PC-3 (cell line): ENCODE measurements around the gene NDP. TPM values are rescaled to one million over a fixed set of nuclear protein-coding genes. Genes with fewer than 3 reads are reported as not detected.

ENCODE experiments used
- ATAC-seq: fragments of 200-7000 bp; cut with Tn5 transposase; 2 replicates; pipeline ENCODE4 v1.9.1; 2020; ENCODE audit warnings: mild to moderate bottlenecking, moderate library complexity
- BruUV-seq: library from RNA; stranded (reverse); fragments of 400-500 nt; replicated peaks from 2 replicates; lab custom pipeline; 2021; lab: Mats Ljungman, UMichigan
- CTCF ChIA-PET: fragments of 300-600 bp; sonication (Branson Sonifier 250); formaldehyde crosslinking; loops from one replicate; lab custom pipeline; 2022; ENCODE audit warnings: antibody characterized with exemption; lab: Charles Lee
- POLR2A ChIA-PET: fragments of 300-600 bp; sonication (Branson Sonifier 250); formaldehyde crosslinking; loops from one replicate; lab custom pipeline; 2022; ENCODE audit warnings: antibody characterized with exemption; ENCODE audit not compliant: unreplicated experiment; lab: Charles Lee
- DNase-seq: peaks from one replicate; pipeline ENCODE4 v3.0.0-alpha.2; 2015
- H2AFZ ChIP-seq: fragments of 300-600 bp; sonication (generic); 2 replicates; pipeline ENCODE4 v1.6.0; 2016; ENCODE audit warnings: antibody characterized with exemption, low read length
- H3F3A ChIP-seq: fragments of 300-600 bp; sonication (generic); one replicate; pipeline ENCODE4 v1.6.0; 2017; ENCODE audit warnings: antibody characterized with exemption, low read length, control low read depth, mild to moderate bottlenecking; ENCODE audit not compliant: unreplicated experiment
- H3K27ac ChIP-seq: fragments of 300-600 bp; sonication (generic); 2 replicates; pipeline ENCODE4 v1.5.1; 2016; ENCODE audit warnings: mild to moderate bottlenecking, low read length
- H3K27me3 ChIP-seq: fragments of 300-600 bp; sonication (generic); 2 replicates; pipeline ENCODE4 v1.6.1; 2016; ENCODE audit warnings: low read length, mixed read lengths
- H3K36me3 ChIP-seq: fragments of 300-600 bp; sonication (generic); 2 replicates; pipeline ENCODE4 v1.6.1; 2016; ENCODE audit warnings: low read depth, mixed run types, low read length, mixed read lengths
- H3K4me1 ChIP-seq: fragments of 300-600 bp; sonication (generic); 2 replicates; pipeline ENCODE4 v1.5.1; 2016; ENCODE audit warnings: low read length; ENCODE audit not compliant: insufficient read depth
- H3K4me2 ChIP-seq: fragments of 300-600 bp; sonication (generic); 2 replicates; pipeline ENCODE4 v1.6.0; 2016; ENCODE audit warnings: low read length
- H3K4me3 ChIP-seq: fragments of 300-600 bp; sonication (generic); 2 replicates; pipeline ENCODE4 v1.5.1; 2016; ENCODE audit warnings: mild to moderate bottlenecking, low read length, mixed read lengths
- H3K79me2 ChIP-seq: fragments of 300-600 bp; sonication (generic); 2 replicates; pipeline ENCODE4 v1.6.1; 2017; ENCODE audit warnings: low read length, mixed read lengths
- H3K9ac ChIP-seq: fragments of 300-600 bp; sonication (generic); 2 replicates; pipeline ENCODE4 v1.6.0; 2016; ENCODE audit warnings: mild to moderate bottlenecking, low read length
- H3K9me2 ChIP-seq: fragments of 300-600 bp; sonication (generic); replicated peaks from 2 replicates; pipeline ENCODE4 v1.6.1; 2016; ENCODE audit warnings: mixed run types, low read length, mixed read lengths
- H3K9me3 ChIP-seq: fragments of 300-600 bp; sonication (generic); 2 replicates; pipeline ENCODE4 v1.6.1; 2016; ENCODE audit warnings: low read length, mixed read lengths
- H4K20me1 ChIP-seq: fragments of 300-600 bp; sonication (generic); 2 replicates; pipeline ENCODE4 v1.6.1; 2016; ENCODE audit warnings: low read length, mixed read lengths
- EZH2 ChIP-seq: fragments of 300-600 bp; sonication (generic); IDR thresholded peaks from one replicate; pipeline ENCODE4 v1.6.1; 2017; ENCODE audit warnings: antibody characterized with exemption, mild to moderate bottlenecking, low read length; ENCODE audit not compliant: unreplicated experiment
- EZH2phosphoT487 ChIP-seq: fragments of 300-600 bp; sonication (generic); IDR thresholded peaks from 2 replicates; pipeline ENCODE4 v1.6.1; 2018; ENCODE audit warnings: mild to moderate bottlenecking, antibody characterized with exemption, low read length, borderline replicate concordance
- intact Hi-C: fragments of 100-400 bp; cut with micrococcal nuclease; formaldehyde crosslinking; loops from 2 replicates; pipeline ENCODE4 v1.9.0; 2023
- total RNA-seq: library from RNA; depleted of rRNA; stranded (reverse); fragments of >200 nt; gene quantifications from 2 replicates; pipeline ENCODE4 v1.2.3, GENCODE V29; 2014
- TF ChIP-seq, protein P1 (sequence below): fragments of 300-600 bp; sonication (generic); conservative IDR thresholded peaks from 2 replicates; pipeline ENCODE4 v1.5.1; 2017; ENCODE audit warnings: antibody characterized with exemption, low read depth, mild to moderate bottlenecking, low read length

NDP gene
- total RNA-seq, 1 experiment from 2014 or later = 4.4 TPM

DNA sequence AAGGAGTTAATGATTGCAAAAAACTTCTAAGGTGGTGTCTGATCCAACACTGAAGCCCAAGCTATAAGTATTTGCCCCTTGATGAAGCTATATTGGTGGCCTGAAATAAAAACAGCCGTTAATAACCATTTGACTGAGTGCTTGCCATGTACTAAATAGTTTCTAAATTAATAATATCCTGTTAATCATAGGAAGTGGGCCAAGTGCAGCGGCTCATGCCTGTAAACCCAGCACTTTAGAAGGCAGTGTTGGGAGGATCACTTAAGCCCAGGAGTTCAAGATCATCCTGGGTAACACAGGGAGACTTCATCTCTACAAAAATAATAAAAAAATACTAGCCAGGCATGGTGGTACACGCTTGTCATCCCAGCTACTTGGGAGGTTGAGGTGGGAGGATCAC lies 8.3 kb downstream of the NDP start:
- peak; percentile 18 for DNase-seq
- no TSS peak for BruUV-seq
- intact Hi-C loops = no loop called here
- no peak overlapping the region for H3K4me3 ChIP-seq
- no peaks in the 10 kb centered on the region for H3K9me2 ChIP-seq
- CTCF ChIA-PET = no interaction called here
- POLR2A ChIA-PET = no interaction called here
- no peak for ATAC-seq
- no peaks in the 10 kb centered on the region for H4K20me1 ChIP-seq
- H3F3A ChIP-seq = no peaks in the 10 kb centered on the region
- no peak overlapping the region for H3K4me2 ChIP-seq
- H2AFZ ChIP-seq = no peak overlapping the region
- peaks cover 14% of the 10 kb centered on the region for H3K4me1 ChIP-seq
- no peaks in the 10 kb centered on the region for H3K27me3 ChIP-seq
- H3K9ac ChIP-seq = no peak overlapping the region
- H3K36me3 ChIP-seq = no peaks in the 10 kb centered on the region
- no peaks in the 10 kb centered on the region for H3K9me3 ChIP-seq
- TF ChIP-seq EZH2 (no peak), EZH2phosphoT487 (no peak)
- TF ChIP-seq, protein P1, sequence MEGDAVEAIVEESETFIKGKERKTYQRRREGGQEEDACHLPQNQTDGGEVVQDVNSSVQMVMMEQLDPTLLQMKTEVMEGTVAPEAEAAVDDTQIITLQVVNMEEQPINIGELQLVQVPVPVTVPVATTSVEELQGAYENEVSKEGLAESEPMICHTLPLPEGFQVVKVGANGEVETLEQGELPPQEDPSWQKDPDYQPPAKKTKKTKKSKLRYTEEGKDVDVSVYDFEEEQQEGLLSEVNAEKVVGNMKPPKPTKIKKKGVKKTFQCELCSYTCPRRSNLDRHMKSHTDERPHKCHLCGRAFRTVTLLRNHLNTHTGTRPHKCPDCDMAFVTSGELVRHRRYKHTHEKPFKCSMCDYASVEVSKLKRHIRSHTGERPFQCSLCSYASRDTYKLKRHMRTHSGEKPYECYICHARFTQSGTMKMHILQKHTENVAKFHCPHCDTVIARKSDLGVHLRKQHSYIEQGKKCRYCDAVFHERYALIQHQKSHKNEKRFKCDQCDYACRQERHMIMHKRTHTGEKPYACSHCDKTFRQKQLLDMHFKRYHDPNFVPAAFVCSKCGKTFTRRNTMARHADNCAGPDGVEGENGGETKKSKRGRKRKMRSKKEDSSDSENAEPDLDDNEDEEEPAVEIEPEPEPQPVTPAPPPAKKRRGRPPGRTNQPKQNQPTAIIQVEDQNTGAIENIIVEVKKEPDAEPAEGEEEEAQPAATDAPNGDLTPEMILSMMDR = no peak
- H3K79me2 ChIP-seq = no peaks in the 10 kb centered on the region
- H3K27ac ChIP-seq = no peak overlapping the region

- ChIA-PET POLR2A (no interaction called here), CTCF (no interaction called here)
- Histone ChIP-seq H3K36me3 (no peaks in the 10 kb centered on the region), H3K4me1 (peaks cover 8% of the 10 kb centered on the region), H3K9me3 (no peaks in the 10 kb centered on the region), H3K4me2 (no peak overlapping the region), H3K9ac (no peak overlapping the region), H3K27me3 (no peaks in the 10 kb centered on the region), H3F3A (no peaks in the 10 kb centered on the region), H3K9me2 (no peaks in the 10 kb centered on the region), H3K79me2 (no peaks in the 10 kb centered on the region), H4K20me1 (no peaks in the 10 kb centered on the region), H3K27ac (no peak overlapping the region), H3K4me3 (no peak overlapping the region), H2AFZ (no peak overlapping the region)
- ATAC-seq (no peak), DNase-seq (no peak)
- intact Hi-C loops = no loop called here
- TF ChIP-seq, protein P1 = no peak
- TF ChIP-seq EZH2phosphoT487 (no peak), EZH2 (no peak)
- no TSS peak for BruUV-seq
Measured at GRCh38 chrX:43963726-43964125, 9.5 kb downstream of the NDP start.

- intact Hi-C loops = no loop called here
- H3K79me2 ChIP-seq = no peaks in the 10 kb centered on the region
- no peak overlapping the region for H3K9ac ChIP-seq
- no TSS peak for BruUV-seq
- no peak overlapping the region for H3K4me3 ChIP-seq
- no peak for DNase-seq
- no peak for ATAC-seq
- no peaks in the 10 kb centered on the region for H3K9me3 ChIP-seq
- TF ChIP-seq EZH2phosphoT487 (no peak), EZH2 (no peak)
- TF ChIP-seq, protein P1 = no peak
- no peak overlapping the region for H2AFZ ChIP-seq
- ChIA-PET POLR2A (no interaction called here), CTCF (interaction anchor here (0.6 kb wide), 1 partner anchor 66 kb away, joined by 6 read pairs; no protein-coding TSS in a partner anchor)
- no peaks in the 10 kb centered on the region for H3F3A ChIP-seq
- no peaks in the 10 kb centered on the region for H3K36me3 ChIP-seq
- H3K4me1 ChIP-seq = peaks cover 8% of the 10 kb centered on the region
- no peak overlapping the region for H3K27ac ChIP-seq
- H3K4me2 ChIP-seq = no peak overlapping the region
- no peaks in the 10 kb centered on the region for H4K20me1 ChIP-seq
- no peaks in the 10 kb centered on the region for H3K9me2 ChIP-seq
- no peaks in the 10 kb centered on the region for H3K27me3 ChIP-seq
Measured at GRCh38 chrX:43962636-43963035, 10.6 kb downstream of the NDP start.
